B cell (primary cell): ENCODE results near the gene AGTPBP1. TPM values are rescaled to one million over a fixed set of nuclear protein-coding genes. Genes with fewer than 3 reads are reported as not detected.

Experiments
- ATAC-seq: fragments of 200-7000 bp; cut with Tn5 transposase; one replicate; pipeline ENCODE4 v1.10.0; 2021; ENCODE audit warnings: low read depth, mild to moderate bottlenecking, moderate number of reproducible peaks, moderate library complexity
- CTCF ChIA-PET: fragments of 350-600 bp; sonication (Branson Sonifier 250); formaldehyde crosslinking; loops from one replicate; lab custom pipeline; 2021; ENCODE audit warnings: antibody characterized with exemption, inconsistent platforms; lab: Charles Lee
- POLR2A ChIA-PET: fragments of 350-600 bp; sonication (Branson Sonifier 250); formaldehyde crosslinking; loops from one replicate; lab custom pipeline; 2021; ENCODE audit warnings: antibody characterized with exemption; lab: Charles Lee
- DNase-seq: peaks from one replicate; pipeline ENCODE4 v3.0.0; 2013
- H2AFZ ChIP-seq: 2 replicates; pipeline ENCODE4 v1.6.1; 2012; ENCODE audit warnings: mild to moderate bottlenecking, low read depth, low read length; ENCODE audit not compliant: insufficient read depth, poor library complexity, severe bottlenecking
- H3K27ac ChIP-seq, 2 donors: 1 replicate in 1 of 2; 2 replicates in 1 of 2; pipeline ENCODE4 v1.5.1; 2012 to 2013; ENCODE audit warnings: low read length in 2 of 2, mild to moderate bottlenecking in 2 of 2, moderate library complexity in 1 of 2
- H3K27me3 ChIP-seq, 4 experiments: fragments of 200-600 bp in 1 of 4; sonication (generic) in 1 of 4; replicated peaks in 1 of 4; 1 replicate in 2 of 4; 2 replicates in 2 of 4; pipeline versions ENCODE4 v1.6.1 to v1.7.0; 2013 to 2016; ENCODE audit warnings: low read length in 3 of 4, mild to moderate bottlenecking in 2 of 4, mixed read lengths in 1 of 4, moderate library complexity in 1 of 4; ENCODE audit not compliant: insufficient read depth in 4 of 4, control insufficient read depth in 3 of 4; ENCODE audit errors: control extremely low read depth in 1 of 4
- H3K36me3 ChIP-seq, 2 experiments: replicated peaks in 1 of 2; 1 replicate in 1 of 2; 2 replicates in 1 of 2; pipeline versions ENCODE4 v1.6.1 to v1.7.1; 2013; ENCODE audit warnings: low read length in 1 of 2; ENCODE audit not compliant: insufficient read depth in 2 of 2, control insufficient read depth in 1 of 2; ENCODE audit errors: control extremely low read depth in 1 of 2, extremely low read depth in 1 of 2
- H3K4me1 ChIP-seq, 2 donors: fragments of 200-600 bp in 1 of 2; sonication (generic) in 1 of 2; 1 replicate in 1 of 2; 2 replicates in 1 of 2; pipeline versions ENCODE4 v1.5.1 to v1.6.1; 2013 to 2017; ENCODE audit warnings: low read length in 2 of 2; ENCODE audit not compliant: control insufficient read depth in 2 of 2, insufficient read depth in 2 of 2
- H3K4me2 ChIP-seq: replicated peaks from 2 replicates; pipeline ENCODE3; 2012; ENCODE audit warnings: mild to moderate bottlenecking, low read depth, low read length; ENCODE audit not compliant: poor library complexity, severe bottlenecking
- H3K4me3 ChIP-seq, 5 experiments: fragments of 200-600 bp in 1 of 5; sonication (generic) in 1 of 5; 1 replicate in 3 of 5; 2 replicates in 2 of 5; pipeline versions ENCODE4 v1.5.1 to v1.7.0; 2011 to 2016; ENCODE audit warnings: low read length in 4 of 5, mild to moderate bottlenecking in 4 of 5, low read depth in 2 of 5, control low read depth in 1 of 5, moderate library complexity in 1 of 5; ENCODE audit not compliant: insufficient read depth in 1 of 5; ENCODE audit errors: control extremely low read depth in 1 of 5, extremely low read depth in 1 of 5
- H3K79me2 ChIP-seq: fragments of 200-600 bp; sonication (generic); one replicate; pipeline ENCODE4 v1.6.0; 2016; ENCODE audit warnings: low read length; ENCODE audit not compliant: control insufficient read depth, insufficient read depth
- H3K9ac ChIP-seq: fragments of 200-600 bp; sonication (generic); 2 replicates; pipeline ENCODE4 v1.6.1; 2017; ENCODE audit warnings: mild to moderate bottlenecking, low read length, moderate library complexity
- H3K9me3 ChIP-seq, 3 donors: one replicate each; pipeline versions ENCODE4 v1.6.1 to v1.7.1; 2013; ENCODE audit warnings: low read length in 2 of 3; ENCODE audit not compliant: control insufficient read depth in 2 of 3, insufficient read depth in 1 of 3; ENCODE audit errors: control extremely low read depth in 1 of 3
- H4K20me1 ChIP-seq: 2 replicates; pipeline ENCODE4 v1.6.0; 2012; ENCODE audit warnings: mild to moderate bottlenecking, low read length; ENCODE audit not compliant: insufficient read depth, control insufficient read depth, poor library complexity, severe bottlenecking
- H3K27ac Mint-ChIP-seq: one replicate; pipeline ENCODE4 v1.8.0; 2021; ENCODE audit warnings: mixed read lengths
- H3K27me3 Mint-ChIP-seq: one replicate; pipeline ENCODE4 v1.8.0; 2021; ENCODE audit warnings: mixed read lengths
- H3K4me1 Mint-ChIP-seq: one replicate; pipeline ENCODE4 v1.8.0; 2021; ENCODE audit warnings: mixed read lengths
- H3K4me3 Mint-ChIP-seq: one replicate; pipeline ENCODE4 v1.8.0; 2021; ENCODE audit warnings: mixed read lengths
- H3K9me3 Mint-ChIP-seq: one replicate; pipeline ENCODE4 v1.8.0; 2022; ENCODE audit warnings: mixed read lengths; ENCODE audit not compliant: insufficient read depth
- EZH2 ChIP-seq: IDR thresholded peaks from 2 replicates; pipeline ENCODE4 v1.6.1; 2012; ENCODE audit warnings: borderline replicate concordance, low read depth, mild to moderate bottlenecking, moderate library complexity, low read length; ENCODE audit not compliant: insufficient read depth, poor library complexity, severe bottlenecking
- WGBS: methylation state at CpG from one replicate; pipeline ENCODE4 v1.1.5; 2013; ENCODE audit warnings: missing lambda C conversion rate; ENCODE audit not compliant: insufficient coverage; 5-methylcytosine and 5-hydroxymethylcytosine counted together
- intact Hi-C: fragments of 100-400 bp; cut with micrococcal nuclease; formaldehyde crosslinking; loops from one replicate; pipeline ENCODE4 v1.10.0; 2022
- polyA plus RNA-seq: library from polyadenylated mRNA; depleted of rRNA; stranded (reverse); fragments of >200 nt; gene quantifications from 2 replicates; pipeline ENCODE4 v1.2.3, GENCODE V29; 2012
- total RNA-seq, 2 donors: library from RNA; stranded (reverse); fragments of 120-200 nt in 1 of 2; gene quantifications; 1 replicate in 1 of 2; 2 replicates in 1 of 2; pipeline versions ENCODE4 v1.2.3 to v1.2.4, GENCODE V29; 2013 to 2022
- TF ChIP-seq, protein P1 (sequence below): fragments of 200-600 bp; IDR thresholded peaks from one replicate; pipeline ENCODE4 v1.8.0; 2022; ENCODE audit warnings: antibody characterized with exemption, mild to moderate bottlenecking

The AGTPBP1 gene
- total and polyA plus RNA-seq, 2 donors (not counting 1 experiment from before 2014, with no cell fraction given), result 7.5 to 33.1 TPM

DNA sequence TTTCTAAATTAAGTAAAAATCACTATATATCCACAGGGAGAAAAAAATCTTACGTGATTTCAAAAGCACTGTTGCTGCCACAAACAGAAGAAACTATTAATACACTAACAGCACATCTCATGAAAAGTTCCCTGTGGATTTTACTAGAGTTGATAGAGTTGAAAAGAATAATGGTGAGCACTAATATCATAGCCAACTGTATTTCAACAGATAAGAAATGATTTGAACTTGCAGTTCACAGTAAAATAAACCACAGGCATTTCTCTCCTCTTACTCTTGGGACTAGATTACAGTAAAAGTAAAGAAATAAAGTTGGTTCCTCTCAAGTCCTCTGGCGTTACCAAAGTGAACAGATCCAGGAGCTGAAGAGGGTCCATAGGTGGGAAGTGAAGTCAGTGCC, 27.9 kb downstream of the AGTPBP1 start:
- WGBS, result 75% methylated on average over 1 of the region's 2 CpGs
- peaks cover 0 to 2% of the 10 kb centered on the region in 2 experiments for H3K36me3 ChIP-seq
- no peak overlapping the region for H3K27ac Mint-ChIP-seq
- TF ChIP-seq, protein P1, sequence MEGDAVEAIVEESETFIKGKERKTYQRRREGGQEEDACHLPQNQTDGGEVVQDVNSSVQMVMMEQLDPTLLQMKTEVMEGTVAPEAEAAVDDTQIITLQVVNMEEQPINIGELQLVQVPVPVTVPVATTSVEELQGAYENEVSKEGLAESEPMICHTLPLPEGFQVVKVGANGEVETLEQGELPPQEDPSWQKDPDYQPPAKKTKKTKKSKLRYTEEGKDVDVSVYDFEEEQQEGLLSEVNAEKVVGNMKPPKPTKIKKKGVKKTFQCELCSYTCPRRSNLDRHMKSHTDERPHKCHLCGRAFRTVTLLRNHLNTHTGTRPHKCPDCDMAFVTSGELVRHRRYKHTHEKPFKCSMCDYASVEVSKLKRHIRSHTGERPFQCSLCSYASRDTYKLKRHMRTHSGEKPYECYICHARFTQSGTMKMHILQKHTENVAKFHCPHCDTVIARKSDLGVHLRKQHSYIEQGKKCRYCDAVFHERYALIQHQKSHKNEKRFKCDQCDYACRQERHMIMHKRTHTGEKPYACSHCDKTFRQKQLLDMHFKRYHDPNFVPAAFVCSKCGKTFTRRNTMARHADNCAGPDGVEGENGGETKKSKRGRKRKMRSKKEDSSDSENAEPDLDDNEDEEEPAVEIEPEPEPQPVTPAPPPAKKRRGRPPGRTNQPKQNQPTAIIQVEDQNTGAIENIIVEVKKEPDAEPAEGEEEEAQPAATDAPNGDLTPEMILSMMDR, result no peak
- TF ChIP-seq EZH2, result no peak
- H3K9ac ChIP-seq, result no peak overlapping the region
- ChIA-PET CTCF (interaction anchor here (1.4 kb wide), 1 partner anchor 16 kb away, joined by 5 read pairs; no protein-coding TSS in a partner anchor), POLR2A (no interaction called here)
- H2AFZ ChIP-seq, result no peak overlapping the region
- peaks cover 33% of the 10 kb centered on the region for H3K4me1 Mint-ChIP-seq
- H3K9me3 Mint-ChIP-seq, result peaks cover 3% of the 10 kb centered on the region
- H3K4me2 ChIP-seq, result no peak overlapping the region
- no peak overlapping the region for H3K4me3 Mint-ChIP-seq
- H3K27me3 Mint-ChIP-seq, result no peaks in the 10 kb centered on the region
- no peak overlapping the region for H3K4me3 ChIP-seq
- peaks cover 0 to 4% (median 0%) of the 10 kb centered on the region in 3 donors for H3K9me3 ChIP-seq
- H3K4me1 ChIP-seq, result peaks cover 19 to 25% of the 10 kb centered on the region in 2 donors
- H3K27ac ChIP-seq, result no peak overlapping the region
- ATAC-seq (no peak), DNase-seq (no peak)
- no peaks in the 10 kb centered on the region for H4K20me1 ChIP-seq
- H3K27me3 ChIP-seq, result no peaks in the 10 kb centered on the region
- no peaks in the 10 kb centered on the region for H3K79me2 ChIP-seq
- intact Hi-C loops, result no loop called here

DNA sequence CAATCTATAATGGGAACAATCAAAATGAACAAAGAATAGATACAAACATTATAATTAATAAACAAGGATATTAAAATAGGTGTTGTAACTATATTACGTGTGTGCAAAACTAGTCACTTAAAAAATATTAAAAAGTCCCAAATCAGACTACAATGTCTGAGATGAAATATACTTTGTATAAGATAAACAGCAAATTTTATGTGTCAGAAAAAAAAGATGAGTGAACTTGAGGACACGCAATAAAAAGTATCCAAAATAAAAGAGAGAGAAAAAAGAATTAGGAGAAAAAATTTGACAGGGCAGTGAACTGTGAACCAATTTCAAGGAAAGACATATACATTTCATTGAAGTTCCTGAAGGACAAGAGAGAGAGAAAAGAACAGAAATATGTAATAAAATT, 37.0 kb downstream of the AGTPBP1 start:
- POLR2A ChIA-PET, result no interaction called here
- no peak overlapping the region for H3K9ac ChIP-seq
- no peak overlapping the region for H3K4me2 ChIP-seq
- no peak overlapping the region for H2AFZ ChIP-seq
- Mint-ChIP-seq H3K27ac (no peak overlapping the region), H3K9me3 (peaks cover 3% of the 10 kb centered on the region), H3K4me3 (no peak overlapping the region), H3K27me3 (no peaks in the 10 kb centered on the region), H3K4me1 (peaks cover 25% of the 10 kb centered on the region)
- no peak overlapping the region for H3K4me3 ChIP-seq
- H3K79me2 ChIP-seq, result peaks cover 8% of the 10 kb centered on the region
- H3K9me3 ChIP-seq, result peaks cover 0 to 6% (median 4%) of the 10 kb centered on the region in 3 donors
- ATAC-seq, result no peak
- H4K20me1 ChIP-seq, result no peaks in the 10 kb centered on the region
- H3K36me3 ChIP-seq, result peaks cover 0 to 2% of the 10 kb centered on the region in 2 experiments
- no CpG with 5 or more reads among the region's 2 CpGs for WGBS
- no peak for DNase-seq
- no peaks in the 10 kb centered on the region for H3K27me3 ChIP-seq
- intact Hi-C loops, result no loop called here
- no peak for TF ChIP-seq EZH2
- TF ChIP-seq, protein P1, result no peak
- no peak overlapping the region for H3K27ac ChIP-seq
- H3K4me1 ChIP-seq, result peaks cover 6 to 7% of the 10 kb centered on the region in 2 donors
- CTCF ChIA-PET, result no interaction called here
